ENCODE results near the gene BRI3. TPM values are rescaled to one million over a fixed set of nuclear protein-coding genes. Genes with fewer than 3 reads are reported as not detected.

BRI3 gene
- total and polyA plus RNA-seq, 2 of the 13 experiments (the other 11 are each of a cell fraction or from before 2014, with no cell fraction given), result 54.0 to 103 TPM

GRCh38 chr7:98280791-98281756 lies at the start of gene BRI3 (continued):
- TF ChIP-seq HNF1B (CRISPR knock-in tag; IDR thresholded peaks at IDR 0.05) (peak; percentile 75), PCBP2 (optimal IDR thresholded peaks at IDR 0.05; ENCODE audit: low read depth, low read length, poor library complexity, severe bottlenecking) (no peak), PHF21A (CRISPR knock-in tag; IDR thresholded peaks at IDR 0.05) (peak; percentile 45), TBX2 (CRISPR knock-in tag; IDR thresholded peaks at IDR 0.05; ENCODE audit: borderline replicate concordance) (0 out of 2 replicates have a peak, but pooled peaks have one; percentile 40), PHF20 (CRISPR knock-in tag; IDR thresholded peaks at IDR 0.05) (peak; percentile 33; the same call in 1 of the 2 replicates), HDAC2 (CRISPR knock-in tag; IDR thresholded peaks at IDR 0.05) (0 out of 2 replicates have a peak, but pooled peaks have one; percentile 23), TBL1XR1 (IDR thresholded peaks at IDR 0.05; ENCODE audit: borderline replicate concordance, low read length, partially characterized antibody) (peak; percentile 39), THAP7 (CRISPR knock-in tag; IDR thresholded peaks at IDR 0.05) (peak; percentile 54; the same call in 1 of the 2 replicates), GABPA (IDR thresholded peaks at IDR 0.05; ENCODE audit: low read depth, low read length) (no peak), GABPA (CRISPR knock-in tag; IDR thresholded peaks at IDR 0.05; ENCODE audit: low read depth) (0 out of 2 replicates have a peak, but pooled peaks have one; percentile 11), THAP11 (CRISPR knock-in tag; IDR thresholded peaks at IDR 0.05) (peak; percentile 24; the same call in 1 of the 2 replicates), TAF1 (CRISPR knock-in tag; IDR thresholded peaks at IDR 0.05) (peak; percentile 71; the same call in 1 of the 2 replicates), RARA (CRISPR knock-in tag; IDR thresholded peaks at IDR 0.05) (peak; percentile 28; the same call in 1 of the 2 replicates), KMT2B (CRISPR knock-in tag; IDR thresholded peaks at IDR 0.05) (0 out of 2 replicates have a peak, but pooled peaks have one; percentile 49), DMAP1 (CRISPR knock-in tag; IDR thresholded peaks at IDR 0.05) (0 out of 2 replicates have a peak, but pooled peaks have one; percentile 27), ZNF230 (CRISPR knock-in tag; IDR thresholded peaks at IDR 0.05) (0 out of 2 replicates have a peak, but pooled peaks have one; percentile 43), TGIF2 (CRISPR knock-in tag; IDR thresholded peaks at IDR 0.05) (peak; percentile 21; the same call in 1 of the 2 replicates), IKZF4 (CRISPR knock-in tag; IDR thresholded peaks at IDR 0.05; ENCODE audit: borderline replicate concordance, low read depth, not compliant biosample characterization) (no peak), TMF1 (CRISPR knock-in tag; IDR thresholded peaks at IDR 0.05; ENCODE audit: low read depth) (no peak; the same call in 1 of the 2 replicates), POLR2G (IDR thresholded peaks at IDR 0.05; ENCODE audit: low read depth, low read length) (peak; percentile 93), ZNF772 (CRISPR knock-in tag; IDR thresholded peaks at IDR 0.05) (peak; percentile 50; the same call in 1 of the 2 replicates), GATA4 (IDR thresholded peaks at IDR 0.05; ENCODE audit: borderline replicate concordance, low read depth) (peak; percentile 61; the same call in 1 of the 2 replicates), ZNF747 (CRISPR knock-in tag; IDR thresholded peaks at IDR 0.05; ENCODE audit: borderline replicate concordance) (0 out of 2 replicates have a peak, but pooled peaks have one; percentile 37), TRIM24 (CRISPR knock-in tag; IDR thresholded peaks at IDR 0.05) (no peak), SIX1 (CRISPR knock-in tag; IDR thresholded peaks at IDR 0.05; ENCODE audit: borderline replicate concordance) (no peak), KDM2A (CRISPR knock-in tag; IDR thresholded peaks at IDR 0.05; ENCODE audit: borderline replicate concordance, low read depth) (peak; percentile 86; the same call in 1 of the 2 replicates), SALL1 (CRISPR knock-in tag; IDR thresholded peaks at IDR 0.05) (peak; percentile 19; the same call in 1 of the 2 replicates), ATF5 (CRISPR knock-in tag; IDR thresholded peaks at IDR 0.05; ENCODE audit: low read depth) (no peak)
